Prostate gland (tissue), 2 donors: ENCODE measurements around the gene ADGRF5. TPM values are rescaled to one million over a fixed set of nuclear protein-coding genes. Genes with fewer than 3 reads are reported as not detected.

Source experiments
- DNase-seq: peaks from one replicate; pipeline ENCODE4 v3.0.0-alpha.2; 2019; ENCODE audit warnings: low spot score
- H3K27ac ChIP-seq, 2 donors: fragments of 200-600 bp; sonication (generic); 2 replicates each; pipeline ENCODE4 v1.5.1; 2017 to 2019
- H3K27me3 ChIP-seq: fragments of 200-600 bp; sonication (generic); replicated peaks from 2 replicates; pipeline ENCODE4 v1.5.1; 2019; ENCODE audit not compliant: insufficient read depth
- H3K36me3 ChIP-seq, 2 donors: fragments of 200-600 bp; sonication (generic); 1 replicate in 1 of 2; 2 replicates in 1 of 2; pipeline versions ENCODE4 v1.5.1 to v1.8.1; 2017 to 2019
- H3K4me1 ChIP-seq: fragments of 200-600 bp; sonication (generic); replicated peaks from 2 replicates; pipeline ENCODE4 v1.5.1; 2019
- H3K4me3 ChIP-seq, 2 donors: fragments of 200-600 bp; sonication (generic); 2 replicates each; pipeline ENCODE4 v1.5.1; 2017 to 2019
- H3K9me3 ChIP-seq: fragments of 200-600 bp; sonication (generic); 2 replicates; pipeline ENCODE4 v1.5.1; 2017
- CTCF ChIP-seq, 4 experiments: fragments of 200-600 bp in 2 of 4; fragments of 450-650 bp in 2 of 4; sonication (generic) in 2 of 4; IDR thresholded peaks; 1 replicate in 3 of 4; 2 replicates in 1 of 4; pipeline ENCODE4 v1.5.1; 2016 to 2019; ENCODE audit warnings: antibody characterized with exemption in 4 of 4, mild to moderate bottlenecking in 2 of 4, moderate library complexity in 2 of 4
- POLR2A ChIP-seq: fragments of 450-650 bp; IDR thresholded peaks from one replicate; pipeline ENCODE4 v1.6.1; 2016; ENCODE audit warnings: antibody characterized with exemption, mild to moderate bottlenecking
- POLR2AphosphoS5 ChIP-seq: sonication (generic); formaldehyde crosslinking; IDR thresholded peaks from one replicate; pipeline ENCODE4 v1.6.1; 2017; ENCODE audit warnings: antibody characterized with exemption
- WGBS: methylation state at CpG from one replicate; pipeline ENCODE4 v1.1.5; 2018; 5-methylcytosine and 5-hydroxymethylcytosine counted together
- intact Hi-C: fragments of 100-400 bp; cut with DNase I; formaldehyde crosslinking; loops from one replicate; pipeline ENCODE4 v1.14.2; 2022
- total RNA-seq, 2 donors: library from RNA; depleted of rRNA; stranded (reverse); fragments of >200 nt; gene quantifications; one replicate each; pipeline ENCODE4 v1.1.0, GENCODE V29; 2016

The ADGRF5 gene
- total RNA-seq, 2 donors from 2014 or later, result 4.7 to 16.1 TPM

GRCh38 chr6:46899659-46900058 lies 22.1 kb downstream of the ADGRF5 start:
- 67% methylated on average over 4 of the region's 4 CpGs for WGBS
- TF ChIP-seq CTCF (IDR thresholded peaks at IDR 0.05) (no peak), POLR2A (no peak), POLR2AphosphoS5 (peak; percentile 36)
- Histone ChIP-seq H3K9me3 (no peaks in the 10 kb centered on the region), H3K27ac (no peak overlapping the region), H3K4me3 (no peak overlapping the region), H3K36me3 (no peaks in the 10 kb centered on the region), H3K4me1 (peaks cover 3% of the 10 kb centered on the region), H3K27me3 (no peaks in the 10 kb centered on the region)
- no peak for DNase-seq
- intact Hi-C loops, result no loop called here

- DNase-seq, result no peak
- Histone ChIP-seq H3K36me3 (no peaks in the 10 kb centered on the region), H3K27ac (no peak overlapping the region), H3K4me1 (peaks cover 3% of the 10 kb centered on the region), H3K27me3 (no peaks in the 10 kb centered on the region), H3K4me3 (no peak overlapping the region), H3K9me3 (no peaks in the 10 kb centered on the region)
- no peak for TF ChIP-seq POLR2A
- no peak for TF ChIP-seq POLR2AphosphoS5
- no peak for TF ChIP-seq CTCF (IDR thresholded peaks at IDR 0.05)
- 13% methylated on average over 2 of the region's 2 CpGs for WGBS
- intact Hi-C loops, result no loop called here
Measured at GRCh38 chr6:46898006-46898405, 23.7 kb downstream of the ADGRF5 start.

GRCh38 chr6:46896871-46897270 lies 24.9 kb downstream of the ADGRF5 start:
- no peaks in the 10 kb centered on the region for H3K9me3 ChIP-seq
- no peak for TF ChIP-seq POLR2A
- DNase-seq, result no peak
- intact Hi-C loops, result no loop called here
- no peak overlapping the region for H3K27ac ChIP-seq
- H3K27me3 ChIP-seq, result no peaks in the 10 kb centered on the region
- H3K4me1 ChIP-seq, result peaks cover 3% of the 10 kb centered on the region
- H3K4me3 ChIP-seq, result no peak overlapping the region
- H3K36me3 ChIP-seq, result no peaks in the 10 kb centered on the region

GRCh38 chr6:46895930-46896329 lies 25.8 kb downstream of the ADGRF5 start:
- H3K36me3 ChIP-seq, result no peaks in the 10 kb centered on the region
- H3K9me3 ChIP-seq, result no peaks in the 10 kb centered on the region
- DNase-seq, result no peak
- intact Hi-C loops, result no loop called here
- 67% methylated on average over 7 of the region's 7 CpGs for WGBS
- no peaks in the 10 kb centered on the region for H3K4me1 ChIP-seq
- no peak overlapping the region for H3K4me3 ChIP-seq
- no peaks in the 10 kb centered on the region for H3K27me3 ChIP-seq
- TF ChIP-seq POLR2A, result no peak
- TF ChIP-seq CTCF (IDR thresholded peaks at IDR 0.05), result no peak
- no peak for TF ChIP-seq POLR2AphosphoS5
- no peak overlapping the region for H3K27ac ChIP-seq

GRCh38 chr6:46894433-46894832 lies 27.3 kb downstream of the ADGRF5 start:
- no peaks in the 10 kb centered on the region for H3K4me1 ChIP-seq
- TF ChIP-seq POLR2A (no peak), POLR2AphosphoS5 (no peak), CTCF (IDR thresholded peaks at IDR 0.05) (no peak)
- H3K9me3 ChIP-seq, result no peaks in the 10 kb centered on the region
- H3K27me3 ChIP-seq, result no peaks in the 10 kb centered on the region
- H3K27ac ChIP-seq, result no peak overlapping the region
- no peak overlapping the region for H3K4me3 ChIP-seq
- intact Hi-C loops, result no loop called here
- H3K36me3 ChIP-seq, result no peaks in the 10 kb centered on the region
- no peak for DNase-seq
